A673 (cell line): Measurements from ENCODE around the gene ATF5.

Source experiments
- EZH2 ChIP-seq: fragments of 200-600 bp; sonication (generic); IDR thresholded peaks from 2 replicates; pipeline ENCODE4 v1.6.1; 2017; ENCODE audit warnings: borderline replicate concordance, low read depth, mild to moderate bottlenecking, mixed read lengths, antibody characterized with exemption, low read length; ENCODE audit not compliant: poor library complexity, severe bottlenecking
- TF ChIP-seq, protein P1 (sequence below): fragments of 300-800, 200-600 bp; sonication (generic); conservative IDR thresholded peaks from 2 replicates; pipeline ENCODE4 v1.5.1; 2017; ENCODE audit warnings: low read depth, mild to moderate bottlenecking, antibody characterized with exemption, low read length, moderate library complexity, mixed read lengths

DNA sequence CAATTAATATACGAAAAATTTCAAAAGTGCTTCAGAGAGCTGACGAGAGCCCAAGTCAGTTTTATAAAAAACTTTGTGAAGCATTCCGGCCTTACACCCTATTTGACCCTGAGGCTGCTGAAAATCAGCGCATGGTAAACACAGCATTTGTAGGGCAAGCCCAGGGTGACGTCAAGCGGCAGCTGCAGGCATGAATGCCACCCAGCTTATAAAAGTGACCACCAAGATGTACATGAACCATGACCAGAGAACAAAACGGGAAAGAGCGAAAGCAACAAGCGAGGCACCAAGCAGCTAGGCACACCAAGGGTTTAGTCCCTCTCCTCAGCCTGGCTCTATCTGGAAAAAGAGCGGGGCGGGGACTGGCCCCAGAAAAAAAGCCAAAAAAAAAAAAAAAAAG lies 25.9 kb downstream of the ATF5 start:
- TF ChIP-seq, protein P1, sequence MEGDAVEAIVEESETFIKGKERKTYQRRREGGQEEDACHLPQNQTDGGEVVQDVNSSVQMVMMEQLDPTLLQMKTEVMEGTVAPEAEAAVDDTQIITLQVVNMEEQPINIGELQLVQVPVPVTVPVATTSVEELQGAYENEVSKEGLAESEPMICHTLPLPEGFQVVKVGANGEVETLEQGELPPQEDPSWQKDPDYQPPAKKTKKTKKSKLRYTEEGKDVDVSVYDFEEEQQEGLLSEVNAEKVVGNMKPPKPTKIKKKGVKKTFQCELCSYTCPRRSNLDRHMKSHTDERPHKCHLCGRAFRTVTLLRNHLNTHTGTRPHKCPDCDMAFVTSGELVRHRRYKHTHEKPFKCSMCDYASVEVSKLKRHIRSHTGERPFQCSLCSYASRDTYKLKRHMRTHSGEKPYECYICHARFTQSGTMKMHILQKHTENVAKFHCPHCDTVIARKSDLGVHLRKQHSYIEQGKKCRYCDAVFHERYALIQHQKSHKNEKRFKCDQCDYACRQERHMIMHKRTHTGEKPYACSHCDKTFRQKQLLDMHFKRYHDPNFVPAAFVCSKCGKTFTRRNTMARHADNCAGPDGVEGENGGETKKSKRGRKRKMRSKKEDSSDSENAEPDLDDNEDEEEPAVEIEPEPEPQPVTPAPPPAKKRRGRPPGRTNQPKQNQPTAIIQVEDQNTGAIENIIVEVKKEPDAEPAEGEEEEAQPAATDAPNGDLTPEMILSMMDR, result no peak
- TF ChIP-seq EZH2, result no peak
